Testis (tissue), 3 donors: ENCODE data around the gene GPI. TPM values are rescaled to one million over a fixed set of nuclear protein-coding genes. Genes with fewer than 3 reads are reported as not detected.
"Not testable (repeated sequence)": the region's sequence is repeated elsewhere in the genome, so short reads cannot be mapped to it uniquely, and the experiment has no call there.

ENCODE experiments used
- DNase-seq: peaks from one replicate; pipeline ENCODE4 v3.0.0-alpha.2; 2019
- H3K27ac ChIP-seq, 2 donors: fragments of 200-600 bp; sonication (generic); one replicate each; pipeline ENCODE4 v1.5.1; 2019
- H3K27me3 ChIP-seq: fragments of 200-600 bp; sonication (generic); one replicate; pipeline ENCODE4 v1.5.1; 2019
- H3K36me3 ChIP-seq: fragments of 200-600 bp; sonication (generic); one replicate; pipeline ENCODE4 v1.5.1; 2017; ENCODE audit warnings: low read depth; ENCODE audit errors: missing control alignments
- H3K4me1 ChIP-seq: fragments of 200-600 bp; sonication (generic); one replicate; pipeline ENCODE4 v1.5.1; 2019
- H3K4me3 ChIP-seq, 2 donors: fragments of 200-600 bp; sonication (generic); one replicate each; pipeline ENCODE4 v1.5.1; 2017 to 2019
- H3K9me3 ChIP-seq: fragments of 200-600 bp; sonication (generic); one replicate; pipeline ENCODE4 v1.5.1; 2017
- POLR2A ChIP-seq: fragments of 450-650 bp; IDR thresholded peaks from one replicate; pipeline ENCODE4 v1.6.1; 2017; ENCODE audit warnings: antibody characterized with exemption, mild to moderate bottlenecking, moderate library complexity
- WGBS, 2 donors: methylation state at CpG; one replicate each; pipeline ENCODE4 v1.1.5; 2018; 5-methylcytosine and 5-hydroxymethylcytosine counted together
- intact Hi-C: fragments of 100-400 bp; cut with DNase I; formaldehyde crosslinking; loops from one replicate; pipeline ENCODE4 v1.15.1; 2023; ENCODE audit warnings: low total_unique reads
- polyA plus RNA-seq: library from polyadenylated mRNA; stranded (reverse); fragments of 350-450 nt; fragmentation: Illumina TruSeq; extraction: RNeasy Lipid Tissue Mini Kit (QIAGEN cat#74804); gene quantifications from one replicate; pipeline ENCODE4 v1.2.3, GENCODE V29; 2014; ENCODE audit warnings: low read depth, low replicate concordance; ENCODE audit not compliant: insufficient read depth
- total RNA-seq, 2 donors: library from RNA; depleted of rRNA; stranded (reverse); fragments of >200 nt; gene quantifications; one replicate each; pipeline ENCODE4 v1.2.3, GENCODE V29; 2016
- TF ChIP-seq, protein P1 (sequence below), 3 experiments: fragments of 450-650 bp in 2 of 3; fragments of 200-600 bp in 1 of 3; sonication (generic) in 1 of 3; IDR thresholded peaks; one replicate each; pipeline ENCODE4 v1.5.1; 2016 to 2019; ENCODE audit warnings: antibody characterized with exemption in 3 of 3, mild to moderate bottlenecking in 2 of 3, moderate library complexity in 1 of 3

Gene GPI
- total and polyA plus RNA-seq, 3 donors from 2014 or later = 109 to 198 (median 198) TPM

DNA sequence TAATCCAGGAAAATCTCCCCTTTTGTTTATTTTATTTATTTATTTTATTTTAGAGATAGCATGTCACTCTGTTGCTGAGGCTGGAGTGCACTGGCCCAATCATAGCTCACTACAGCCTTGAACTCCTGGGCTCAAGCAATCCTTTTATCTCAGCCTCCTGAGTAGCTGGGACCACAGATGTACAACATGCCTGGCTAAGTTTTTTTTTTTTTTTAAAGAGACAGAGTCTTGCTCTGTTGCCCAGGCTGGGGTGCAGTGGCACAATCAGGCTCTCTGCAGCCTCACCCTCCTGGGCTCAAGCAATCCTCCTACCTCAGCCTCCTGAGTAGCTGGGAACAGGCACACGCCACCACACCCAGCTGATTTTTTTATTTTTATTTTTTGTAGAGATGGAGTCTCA is 32.9 kb downstream of the GPI start:
- intact Hi-C loops = no loop called here
- 96 to 100% methylated on average over 1 of the region's 1 CpG for WGBS, 2 donors
- Histone ChIP-seq H3K36me3 (no peaks in the 10 kb centered on the region), H3K27ac (no peak overlapping the region), H3K27me3 (no peaks in the 10 kb centered on the region), H3K4me1 (peaks cover 9% of the 10 kb centered on the region), H3K4me3 (no peak overlapping the region), H3K9me3 (no peaks in the 10 kb centered on the region)
- TF ChIP-seq, protein P1, sequence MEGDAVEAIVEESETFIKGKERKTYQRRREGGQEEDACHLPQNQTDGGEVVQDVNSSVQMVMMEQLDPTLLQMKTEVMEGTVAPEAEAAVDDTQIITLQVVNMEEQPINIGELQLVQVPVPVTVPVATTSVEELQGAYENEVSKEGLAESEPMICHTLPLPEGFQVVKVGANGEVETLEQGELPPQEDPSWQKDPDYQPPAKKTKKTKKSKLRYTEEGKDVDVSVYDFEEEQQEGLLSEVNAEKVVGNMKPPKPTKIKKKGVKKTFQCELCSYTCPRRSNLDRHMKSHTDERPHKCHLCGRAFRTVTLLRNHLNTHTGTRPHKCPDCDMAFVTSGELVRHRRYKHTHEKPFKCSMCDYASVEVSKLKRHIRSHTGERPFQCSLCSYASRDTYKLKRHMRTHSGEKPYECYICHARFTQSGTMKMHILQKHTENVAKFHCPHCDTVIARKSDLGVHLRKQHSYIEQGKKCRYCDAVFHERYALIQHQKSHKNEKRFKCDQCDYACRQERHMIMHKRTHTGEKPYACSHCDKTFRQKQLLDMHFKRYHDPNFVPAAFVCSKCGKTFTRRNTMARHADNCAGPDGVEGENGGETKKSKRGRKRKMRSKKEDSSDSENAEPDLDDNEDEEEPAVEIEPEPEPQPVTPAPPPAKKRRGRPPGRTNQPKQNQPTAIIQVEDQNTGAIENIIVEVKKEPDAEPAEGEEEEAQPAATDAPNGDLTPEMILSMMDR (IDR thresholded peaks at IDR 0.05) = no peak
- TF ChIP-seq POLR2A = no peak
- no peak for DNase-seq

DNA sequence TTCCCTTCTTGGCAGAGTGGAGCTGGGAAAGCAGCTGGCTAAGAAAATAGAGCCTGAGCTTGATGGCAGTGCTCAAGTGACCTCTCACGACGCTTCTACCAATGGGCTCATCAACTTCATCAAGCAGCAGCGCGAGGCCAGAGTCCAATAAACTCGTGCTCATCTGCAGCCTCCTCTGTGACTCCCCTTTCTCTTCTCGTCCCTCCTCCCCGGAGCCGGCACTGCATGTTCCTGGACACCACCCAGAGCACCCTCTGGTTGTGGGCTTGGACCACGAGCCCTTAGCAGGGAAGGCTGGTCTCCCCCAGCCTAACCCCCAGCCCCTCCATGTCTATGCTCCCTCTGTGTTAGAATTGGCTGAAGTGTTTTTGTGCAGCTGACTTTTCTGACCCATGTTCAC is 34.9 kb downstream of the GPI start:
- intact Hi-C loops = no loop called here
- H3K27me3 ChIP-seq = no peaks in the 10 kb centered on the region
- no peaks in the 10 kb centered on the region for H3K36me3 ChIP-seq
- no peaks in the 10 kb centered on the region for H3K9me3 ChIP-seq
- no peak overlapping the region for H3K4me3 ChIP-seq
- WGBS, 2 donors = 46 to 54% methylated on average over 9 of the region's 9 CpGs
- peaks cover 9% of the 10 kb centered on the region for H3K4me1 ChIP-seq
- DNase-seq = peak; percentile 55
- no peak for TF ChIP-seq POLR2A
- TF ChIP-seq, protein P1 (IDR thresholded peaks at IDR 0.05) = no peak
- peak overlapping the region; percentile 6 to 61 for H3K27ac ChIP-seq

DNA sequence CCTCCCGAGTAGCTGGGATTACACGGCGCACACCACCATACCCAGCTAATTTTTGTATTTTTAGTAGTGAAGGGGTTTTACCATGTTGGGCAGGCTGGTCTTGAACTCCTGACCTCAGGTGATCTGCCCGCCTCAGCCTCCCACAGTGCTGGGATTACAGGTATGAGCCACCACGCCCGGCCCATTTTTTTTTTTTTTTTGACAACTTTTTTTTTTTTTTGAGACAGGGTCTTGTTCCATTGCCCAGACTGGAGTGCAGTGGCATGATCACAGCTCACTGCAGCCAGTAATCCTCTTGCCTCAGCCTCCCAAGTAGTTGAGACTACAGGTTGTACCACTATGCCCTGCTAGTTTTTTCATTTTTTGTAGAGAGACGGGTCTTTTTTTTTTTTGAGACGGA is 35.8 kb downstream of the GPI start:
- H3K36me3 ChIP-seq, H3K4me1 ChIP-seq, H3K4me3 ChIP-seq, H3K27ac ChIP-seq, intact Hi-C loops, H3K27me3 ChIP-seq, H3K9me3 ChIP-seq, DNase-seq: not testable (repeated sequence)
- 95 to 98% methylated on average over 8 of the region's 8 CpGs for WGBS, 2 donors

DNA sequence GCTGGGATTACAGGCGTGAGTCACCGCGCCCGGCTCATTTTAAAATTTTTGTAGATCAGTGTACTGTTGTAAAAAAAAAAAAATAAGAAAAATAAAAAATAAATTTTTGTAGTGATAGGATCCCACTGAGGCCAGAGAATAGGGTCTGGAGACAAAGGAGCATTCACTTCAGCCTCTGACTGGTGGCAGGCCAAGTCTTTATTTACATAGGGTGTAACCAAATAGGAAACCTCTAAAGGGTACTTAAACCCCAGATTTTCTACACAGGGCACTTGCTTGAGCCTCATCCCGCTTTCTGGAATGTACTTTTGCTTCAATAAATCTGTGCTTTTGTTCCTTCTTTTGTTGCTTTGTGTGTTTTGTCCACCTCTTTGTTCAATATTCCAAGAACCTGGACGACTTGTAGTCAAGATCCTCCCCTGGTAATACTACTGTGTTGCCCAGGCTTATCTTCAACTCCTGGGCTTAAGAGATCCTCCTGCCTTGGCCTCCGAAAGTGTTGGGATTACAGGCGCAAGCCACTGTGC is 37.1 kb downstream of the GPI start:
- Histone ChIP-seq H3K4me1 (peaks cover 9% of the 10 kb centered on the region), H3K27me3 (no peaks in the 10 kb centered on the region), H3K9me3 (no peaks in the 10 kb centered on the region), H3K4me3 (no peak overlapping the region), H3K36me3 (no peaks in the 10 kb centered on the region), H3K27ac (no peak overlapping the region)
- no peak for DNase-seq
- no peak for TF ChIP-seq POLR2A
- TF ChIP-seq, protein P1 (IDR thresholded peaks at IDR 0.05) = no peak
- 88 to 90% methylated on average over 8 of the region's 8 CpGs for WGBS, 2 donors
- intact Hi-C loops = no loop called here

DNA sequence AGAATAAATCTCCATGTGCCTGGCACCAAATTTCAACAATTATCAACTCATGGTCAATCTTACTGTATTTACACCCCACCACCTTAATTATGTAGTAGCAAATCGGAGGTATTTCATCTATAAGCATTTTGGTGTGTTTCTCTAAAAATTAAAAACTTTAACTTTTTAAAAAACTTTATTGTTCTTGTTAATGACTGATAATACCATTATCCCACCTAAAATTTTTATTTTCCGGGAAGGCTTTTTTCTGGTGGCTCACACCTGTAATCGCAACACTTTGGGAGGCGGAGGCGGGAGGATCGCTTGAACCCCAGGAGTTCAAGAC is 38.8 kb downstream of the GPI start:
- TF ChIP-seq, protein P1 (IDR thresholded peaks at IDR 0.05) = no peak
- TF ChIP-seq POLR2A = no peak
- Histone ChIP-seq H3K4me1 (peaks cover 9% of the 10 kb centered on the region), H3K27me3 (no peaks in the 10 kb centered on the region), H3K9me3 (no peaks in the 10 kb centered on the region), H3K4me3 (peak overlapping the region; percentile 73), H3K27ac (peak overlapping the region in 1 of 2 donors; percentile 50), H3K36me3 (no peaks in the 10 kb centered on the region)
- intact Hi-C loops = no loop called here
- 12 to 19% methylated on average over 6 of the region's 6 CpGs for WGBS, 2 donors
- no peak for DNase-seq
